GM19239 (cell line): ENCODE results near the gene PINK1.

Experiments used
- DNase-seq: peaks from one replicate; pipeline ENCODE4 v3.0.0; 2011; ENCODE audit warnings: low spot score; ENCODE audit not compliant: insufficient read length
- FAIRE-seq: peaks from 2 replicates; lab custom pipeline; 2011; peaks lifted over from hg19 to GRCh38; lab: Jason Lieb, UNC

Gene PINK1

GRCh38 chr1:20641975-20642374, 8.7 kb downstream of the PINK1 start:
- DNase-seq (no peak), FAIRE-seq (no peak)

DNA sequence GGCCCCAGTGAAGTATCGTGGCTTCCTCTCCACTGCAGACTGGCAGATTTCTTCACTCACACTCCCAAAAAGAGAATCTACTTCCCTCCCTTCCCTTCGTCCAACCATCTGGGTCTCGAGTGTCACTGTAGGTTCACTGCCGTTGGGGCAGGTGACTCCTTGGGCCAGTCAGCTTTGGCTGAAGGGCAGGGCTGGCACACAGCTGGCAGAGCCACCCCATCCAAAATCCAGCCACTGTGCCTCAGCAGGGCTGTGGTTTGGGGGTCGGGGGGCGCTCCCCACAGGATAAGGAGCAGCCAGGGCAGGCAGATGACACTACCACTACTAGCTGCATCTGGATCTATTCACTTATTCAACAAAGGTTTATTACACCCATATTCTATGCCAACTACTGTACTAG, 9.8 kb downstream of the PINK1 start:
- DNase-seq (no peak), FAIRE-seq (no peak)

- no peak for DNase-seq
- FAIRE-seq: no peak
These were observed 11.2 kb downstream of the PINK1 start for GRCh38 chr1:20644416-20644815.

DNA sequence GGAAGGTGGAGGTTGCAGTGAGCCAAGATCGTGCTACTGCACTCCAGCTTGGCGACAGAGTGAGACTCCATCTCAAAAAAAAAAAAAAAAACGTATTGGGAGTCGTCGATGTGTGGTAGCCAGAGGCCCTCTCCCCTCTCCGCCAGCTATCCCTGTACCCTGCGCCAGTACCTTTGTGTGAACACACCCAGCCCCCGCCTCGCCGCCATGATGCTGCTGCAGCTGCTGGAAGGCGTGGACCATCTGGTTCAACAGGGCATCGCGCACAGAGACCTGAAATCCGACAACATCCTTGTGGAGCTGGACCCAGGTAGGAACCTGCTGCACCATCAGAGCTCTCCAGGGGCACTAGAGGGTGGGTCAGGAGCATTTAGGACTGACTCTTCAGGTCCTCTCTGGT, 12.2 kb downstream of the PINK1 start:
- no peak for DNase-seq
- FAIRE-seq: no peak

GRCh38 chr1:20648438-20648837, 15.2 kb downstream of the PINK1 start:
- DNase-seq (no peak), FAIRE-seq (no peak)

GRCh38 chr1:20648946-20649345, 15.7 kb downstream of the PINK1 start:
- DNase-seq (no peak), FAIRE-seq (no peak)

- FAIRE-seq: no peak
- no peak for DNase-seq
These were observed 19.0 kb downstream of the PINK1 start for GRCh38 chr1:20652300-20652699.

DNA sequence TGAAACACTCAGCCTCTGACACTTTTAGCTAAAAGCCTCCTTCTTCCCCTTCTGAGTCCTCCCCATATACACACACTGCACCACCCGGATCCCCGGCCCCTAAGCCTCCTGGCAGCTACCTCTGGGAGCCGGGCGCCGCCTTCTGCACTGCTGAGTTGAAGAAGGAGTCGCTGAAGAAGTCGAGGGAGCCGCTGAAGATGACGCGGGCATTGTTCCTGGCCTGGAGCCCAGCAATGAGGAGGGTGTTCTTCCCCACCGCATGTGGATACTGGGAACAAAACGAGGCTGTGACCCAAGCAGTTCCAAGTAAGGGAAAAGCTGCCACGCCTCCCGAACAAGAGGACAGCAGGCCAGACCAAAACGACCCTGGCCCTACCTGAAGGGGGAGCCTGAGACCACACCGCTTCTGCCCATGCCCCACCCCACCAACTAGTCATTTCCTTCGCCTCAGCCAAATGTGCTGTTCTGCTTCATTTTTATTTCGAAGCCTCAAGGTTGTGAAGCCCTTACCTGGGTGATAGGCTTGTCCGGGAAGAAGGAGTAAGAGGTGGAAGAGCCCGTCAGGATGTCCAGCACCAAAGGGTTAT, 20.9 kb downstream of the PINK1 start:
- DNase-seq (no peak), FAIRE-seq (no peak)

DNA sequence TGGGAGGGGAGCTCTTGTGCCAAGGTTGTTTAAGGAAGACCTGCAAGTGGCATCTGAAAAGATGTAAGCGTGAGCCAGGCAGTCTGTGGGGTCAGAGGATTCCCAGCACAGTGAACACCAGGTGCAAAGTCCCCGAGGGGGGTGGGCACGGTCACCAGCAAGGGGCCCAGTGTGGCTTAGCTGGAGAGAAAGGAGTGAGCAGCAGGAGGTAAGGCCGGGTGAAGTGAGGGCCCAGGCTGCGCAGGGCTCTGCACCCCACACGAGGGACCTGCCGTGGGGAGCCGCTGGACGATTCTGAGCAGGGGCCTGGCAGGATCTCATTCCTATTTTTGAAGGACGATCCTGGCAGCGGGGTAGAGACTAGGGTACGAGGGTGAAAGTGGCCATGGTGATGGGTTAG, 23.8 kb downstream of the PINK1 start:
- no peak for FAIRE-seq

DNA sequence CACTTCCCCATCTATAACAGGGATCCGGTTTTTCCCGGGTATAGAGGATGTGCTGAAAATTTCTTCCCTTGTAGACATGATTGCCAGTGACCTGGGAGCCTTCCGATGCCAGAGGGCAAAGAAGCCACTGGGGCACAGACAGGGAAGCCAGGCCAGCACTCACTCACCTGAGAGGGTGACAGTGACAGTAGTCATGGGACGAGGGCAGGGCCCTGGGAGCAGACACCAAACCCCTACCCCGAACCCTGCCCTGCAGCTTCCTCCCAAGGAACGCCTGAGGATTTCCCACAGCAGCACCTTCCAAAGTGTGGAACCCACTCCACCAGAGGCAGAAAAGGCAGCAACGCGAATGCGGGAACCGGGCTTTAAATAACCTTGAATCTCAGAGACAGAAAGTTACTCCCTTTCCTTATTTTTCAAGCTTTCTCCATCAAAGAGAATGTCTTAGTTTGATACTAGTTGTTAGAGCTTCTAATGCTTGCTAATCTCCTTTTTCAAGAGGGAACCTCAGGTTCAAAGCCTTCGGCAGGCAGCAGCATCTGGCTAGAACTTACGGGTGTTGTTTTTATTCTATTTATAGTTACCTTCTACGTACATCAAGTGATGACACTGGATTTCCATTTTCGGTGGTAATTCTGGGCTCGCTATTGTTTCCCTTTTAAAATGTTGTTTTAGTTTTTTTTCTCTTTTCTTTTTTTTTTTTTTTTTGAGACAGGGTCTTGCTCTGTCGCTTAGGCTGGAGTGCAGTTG, 25.1 kb downstream of the PINK1 start:
- FAIRE-seq (no peak), DNase-seq (no peak)

More for the DNA sequence above, 23.8 kb downstream of the PINK1 start:
- no peak for DNase-seq

- DNase-seq (no peak), FAIRE-seq (peak; percentile 51)
These were observed 27.1 kb downstream of the PINK1 start for GRCh38 chr1:20660363-20660762.

GRCh38 chr1:20660847-20661206, 27.6 kb downstream of the PINK1 start:
- DNase-seq (no peak), FAIRE-seq (peak; percentile 86)

DNA sequence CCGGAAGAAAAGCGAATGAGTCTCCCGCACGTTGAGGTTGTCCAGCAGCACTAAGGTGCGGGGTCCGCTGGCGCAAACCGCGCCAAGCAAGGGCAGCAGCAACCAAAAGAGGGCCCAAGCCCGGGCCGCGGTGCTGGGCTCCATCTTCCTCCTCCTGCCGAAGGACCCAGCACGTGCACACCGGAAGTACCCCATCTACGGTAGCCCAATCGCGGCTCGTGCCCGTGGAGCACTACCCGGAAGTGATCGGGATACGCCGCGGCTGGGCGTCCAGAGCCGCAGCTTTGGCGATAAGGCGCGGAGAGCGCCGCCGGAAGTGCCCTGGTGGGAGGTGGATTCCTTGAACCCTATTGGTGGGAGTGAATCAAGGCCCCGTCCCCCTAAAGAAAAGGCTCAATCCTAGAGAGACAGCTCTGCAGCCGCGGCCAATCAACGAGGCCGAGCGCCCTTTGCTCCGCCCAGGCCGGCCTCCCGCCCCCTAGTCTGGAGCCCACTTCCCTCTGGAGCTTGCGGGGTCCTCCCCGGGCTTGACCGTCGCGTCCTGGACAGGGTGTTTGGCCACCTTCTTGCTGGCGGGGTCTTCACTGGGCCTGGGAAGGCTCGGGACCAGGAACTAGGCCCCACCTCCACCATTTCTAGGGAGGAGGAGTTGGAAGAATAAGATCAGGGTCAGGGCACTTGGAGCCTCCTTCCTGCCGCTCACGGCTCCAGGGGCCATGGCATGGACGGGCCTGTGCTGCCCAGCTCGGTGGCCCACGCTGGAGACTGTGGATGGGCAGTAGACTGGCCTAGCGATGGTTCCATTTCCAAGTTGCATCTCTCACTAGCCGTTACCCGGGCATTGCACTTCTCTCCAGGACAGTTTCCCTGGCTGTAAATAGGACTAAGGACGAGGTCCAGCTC, 28.2 kb downstream of the PINK1 start, which contains the start of gene DDOST:
DDOST (minus strand) TSS at position 163 of the 903 bp plus-strand sequence; CDS start at position 144, 19 bp downstream.
- DNase-seq (peak; percentile 98), FAIRE-seq (peak; percentile 99)

- peak; percentile 79 for FAIRE-seq
These were observed 28.8 kb downstream of the PINK1 start for GRCh38 chr1:20662110-20662475.

DNA sequence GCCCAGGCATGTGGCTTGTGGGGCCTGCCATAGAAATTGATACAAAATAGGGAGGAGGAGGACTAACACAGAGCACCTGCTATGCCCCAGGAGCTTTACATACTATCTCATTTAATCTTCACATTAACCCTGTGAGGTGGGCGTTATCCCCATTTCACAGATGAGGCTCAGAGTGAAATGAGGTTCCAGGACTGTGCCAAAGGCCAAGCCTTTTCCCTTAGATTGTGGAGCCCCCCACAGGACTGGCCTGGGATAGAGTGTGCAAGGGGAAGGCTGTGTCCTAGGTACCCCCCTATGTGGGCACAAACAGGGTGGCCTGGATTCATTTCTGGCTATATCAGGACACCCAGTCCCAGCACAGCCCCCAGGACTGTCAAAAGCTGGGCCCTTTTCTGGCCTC, 30.1 kb downstream of the PINK1 start:
- FAIRE-seq (no peak), DNase-seq (no peak)

More at GRCh38 chr1:20662110-20662475, 28.8 kb downstream of the PINK1 start:
- no peak for DNase-seq

DNA sequence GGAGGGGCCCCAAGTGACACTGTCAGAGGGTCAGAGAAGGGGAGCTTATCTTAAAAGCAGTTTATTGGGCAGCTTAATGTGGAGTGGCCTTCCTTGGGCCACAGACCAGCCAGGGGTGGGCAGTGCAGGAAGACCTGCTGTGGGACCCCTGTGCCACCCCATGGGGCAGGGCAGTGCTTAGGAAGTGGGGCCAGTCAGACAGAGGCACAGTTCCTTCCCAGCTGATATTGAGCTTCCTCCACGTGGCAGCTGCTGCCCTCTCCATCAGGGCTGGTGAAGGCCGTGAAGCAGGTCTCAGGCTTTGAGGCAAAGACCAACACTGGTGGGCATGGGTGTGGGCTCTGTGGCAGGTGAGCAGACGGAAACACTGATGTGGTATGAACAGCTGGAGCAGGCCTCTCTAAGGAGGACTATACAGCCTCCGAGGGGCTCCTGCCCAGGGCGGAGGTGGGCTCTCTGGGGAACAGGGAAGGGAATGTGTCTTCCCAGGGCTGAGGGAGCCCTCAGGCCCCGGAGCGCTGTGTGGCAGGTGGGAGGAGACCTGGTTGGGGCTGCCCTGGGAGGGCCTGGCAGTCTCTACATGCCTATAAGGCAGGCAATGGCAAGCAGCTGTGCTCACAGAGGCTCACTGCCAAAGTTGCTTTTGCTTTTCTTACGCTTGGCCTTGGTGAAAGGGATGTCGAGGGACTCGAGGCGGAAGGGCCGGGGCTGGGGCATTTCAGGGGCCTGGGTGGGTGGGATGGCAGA, 30.9 kb downstream of the PINK1 start:
- FAIRE-seq: no peak
- DNase-seq: no peak

DNA sequence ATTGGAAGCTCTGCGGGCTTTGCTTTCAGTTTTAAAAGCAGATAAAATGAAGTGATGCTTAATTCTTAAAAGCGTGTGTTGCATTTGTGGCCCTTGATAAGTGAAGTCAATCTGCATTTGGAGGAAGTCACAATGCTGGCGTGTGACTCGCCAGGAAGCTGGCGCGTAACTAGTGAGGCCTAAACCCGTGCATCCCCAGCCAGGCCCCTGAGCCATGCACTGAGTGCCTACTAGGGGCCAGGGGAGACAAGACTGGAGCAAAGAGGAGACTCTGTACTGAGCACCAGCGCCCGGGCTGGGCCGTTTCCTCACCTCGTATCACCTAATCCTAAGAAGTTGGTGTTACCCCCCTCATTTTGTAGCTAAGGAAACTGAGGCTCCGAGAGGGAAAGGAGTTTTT, 32.5 kb downstream of the PINK1 start:
- FAIRE-seq (no peak), DNase-seq (no peak)

GRCh38 chr1:20666146-20666545, 32.9 kb downstream of the PINK1 start:
- DNase-seq: no peak
- no peak for FAIRE-seq

DNA sequence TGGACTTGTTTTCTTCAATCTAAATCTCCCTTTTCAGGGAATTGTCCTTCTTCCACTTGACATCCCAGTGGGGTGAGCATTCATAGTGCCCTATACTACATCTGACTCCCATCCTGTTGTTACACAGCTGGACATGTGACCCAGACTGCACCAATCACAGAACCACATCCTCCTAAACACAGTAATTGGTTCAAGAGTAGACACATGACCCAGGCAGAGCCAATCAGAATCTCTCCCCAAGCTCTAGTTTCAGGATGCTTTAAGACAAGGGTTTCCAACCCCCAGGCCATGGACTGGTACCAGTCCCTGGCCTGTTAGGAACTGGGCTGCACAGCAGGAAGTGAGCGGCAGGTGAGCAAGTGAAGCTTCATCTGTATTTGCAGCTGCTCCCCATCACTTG, 33.5 kb downstream of the PINK1 start:
- no peak for DNase-seq
- FAIRE-seq: no peak

GRCh38 chr1:20668581-20668980, 35.3 kb downstream of the PINK1 start:
- FAIRE-seq (no peak), DNase-seq (no peak)
